DMS 273 (cell line): ENCODE data around the gene FREM3.
"Not testable (repeated sequence)": the region's sequence is repeated elsewhere in the genome, so short reads cannot be mapped to it uniquely, and the experiment has no call there.

Experiments used
- DNase-seq: peaks from one replicate; lab custom pipeline; 2025; ENCODE audit not compliant: unreplicated experiment; lab: John Stamatoyannopoulos, UW

Gene FREM3

GRCh38 chr4:143586080-143586479, 114.4 kb downstream of the FREM3 start:
- no peak for DNase-seq

GRCh38 chr4:143585548-143585947, 114.9 kb downstream of the FREM3 start:
- no peak for DNase-seq

GRCh38 chr4:143581331-143581946, 119.0 kb downstream of the FREM3 start:
- DNase-seq, result peak; percentile 9

- no peak for DNase-seq
Measured at GRCh38 chr4:143575331-143575730, 125.1 kb downstream of the FREM3 start.

DNA sequence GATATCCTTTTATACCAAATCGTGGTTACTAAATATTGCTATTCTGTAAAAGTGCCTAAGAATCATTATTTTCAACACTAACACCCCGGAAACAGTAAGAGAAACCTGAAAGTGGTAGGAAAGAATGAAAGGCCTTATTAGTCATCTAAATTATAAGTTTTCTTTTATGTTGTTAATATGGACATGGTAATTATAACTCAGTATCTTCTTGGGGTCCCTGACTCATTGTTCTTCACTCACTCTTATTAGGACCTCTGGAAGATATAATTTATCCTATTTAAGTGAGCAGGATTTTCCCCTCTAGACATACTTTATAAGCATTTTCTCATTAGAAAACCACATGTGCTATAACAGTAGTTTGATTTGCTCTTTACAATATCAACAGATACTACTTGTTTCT, 136.0 kb downstream of the FREM3 start:
- DNase-seq, result no peak

- no peak for DNase-seq
Measured at GRCh38 chr4:143559757-143560147, 140.7 kb downstream of the FREM3 start.

GRCh38 chr4:143558823-143559756, 141.4 kb downstream of the FREM3 start:
- DNase-seq, result peak; percentile 66

DNA sequence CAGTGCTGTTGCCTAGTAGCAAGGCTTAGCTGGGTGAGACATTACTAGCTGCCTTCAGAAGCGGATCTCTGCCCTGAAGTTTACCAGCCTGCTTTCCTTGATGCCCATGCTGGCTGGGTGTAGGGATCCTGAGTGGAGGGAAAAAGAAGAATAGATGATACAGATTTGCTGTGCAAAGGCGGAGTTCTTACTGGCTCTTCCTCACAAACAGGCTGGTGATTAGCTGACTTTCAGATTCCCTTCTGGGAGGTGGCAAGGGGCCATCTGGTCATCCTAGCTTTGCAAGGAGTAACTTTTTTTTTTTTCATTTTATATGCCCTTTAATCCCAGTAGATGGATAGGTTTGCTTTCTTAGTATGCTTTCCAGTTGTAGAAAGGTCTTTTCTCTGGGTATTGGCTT, 142.2 kb downstream of the FREM3 start:
- DNase-seq, result peak; percentile 29

DNA sequence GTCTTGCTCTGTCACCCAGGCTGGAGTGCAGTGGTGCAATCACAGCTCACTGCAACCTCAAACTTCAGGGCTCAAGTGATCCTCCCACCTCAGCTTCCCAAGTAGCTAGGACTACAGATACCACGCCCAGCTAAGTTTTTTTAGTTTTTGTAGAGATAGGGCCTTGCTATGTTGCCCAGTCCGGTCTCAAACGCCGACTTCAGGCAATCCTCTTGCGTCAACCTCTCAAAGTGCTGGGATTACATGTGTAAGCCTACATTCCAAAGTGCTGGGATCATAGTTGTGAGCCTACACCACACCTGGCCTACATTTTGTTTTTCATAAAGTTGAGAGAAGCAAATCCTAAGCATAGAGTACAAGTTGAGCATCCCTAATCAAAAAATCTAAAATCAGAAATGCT, 144.8 kb downstream of the FREM3 start:
- DNase-seq, result no peak

DNA sequence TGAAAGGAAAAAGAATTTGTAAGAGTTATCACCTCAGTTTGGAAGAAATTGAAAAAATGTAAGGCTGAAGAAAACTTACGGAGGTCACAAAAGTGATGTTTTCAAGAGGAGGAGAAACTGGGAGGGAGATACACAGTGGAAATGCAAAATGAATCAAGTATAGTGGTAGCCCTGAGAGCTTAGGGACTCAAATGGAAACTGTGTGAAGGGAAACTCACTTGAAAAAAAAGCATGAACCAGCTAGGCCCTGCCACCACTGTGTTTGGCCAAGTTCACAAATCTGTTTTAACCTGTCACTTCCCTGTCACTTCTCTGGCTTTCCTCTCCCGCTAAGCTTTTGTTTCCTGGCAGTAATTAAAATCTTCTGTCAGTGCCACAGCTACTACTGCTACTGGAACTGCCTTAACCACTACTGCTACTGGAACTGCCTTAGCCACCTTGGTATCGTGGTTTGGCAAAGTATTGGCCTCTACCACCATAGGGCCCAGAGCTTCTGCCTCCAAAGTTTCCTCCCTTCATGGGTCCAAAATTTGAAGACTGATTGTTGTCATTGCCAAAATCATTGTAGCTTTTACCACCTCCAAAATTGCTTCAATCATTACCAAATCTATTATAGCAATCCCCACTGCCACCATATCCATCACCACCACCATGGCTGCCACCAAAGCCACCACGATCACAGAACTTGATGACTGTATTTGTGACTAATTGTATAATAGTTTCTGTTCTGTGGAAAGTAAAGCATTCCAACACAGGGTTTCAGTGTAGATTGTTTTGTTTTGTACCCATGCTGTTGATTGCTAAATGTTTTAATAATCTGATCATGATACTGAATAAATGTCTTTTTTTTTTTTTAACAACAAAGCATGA, 145.5 kb downstream of the FREM3 start:
- DNase-seq, result no peak

DNA sequence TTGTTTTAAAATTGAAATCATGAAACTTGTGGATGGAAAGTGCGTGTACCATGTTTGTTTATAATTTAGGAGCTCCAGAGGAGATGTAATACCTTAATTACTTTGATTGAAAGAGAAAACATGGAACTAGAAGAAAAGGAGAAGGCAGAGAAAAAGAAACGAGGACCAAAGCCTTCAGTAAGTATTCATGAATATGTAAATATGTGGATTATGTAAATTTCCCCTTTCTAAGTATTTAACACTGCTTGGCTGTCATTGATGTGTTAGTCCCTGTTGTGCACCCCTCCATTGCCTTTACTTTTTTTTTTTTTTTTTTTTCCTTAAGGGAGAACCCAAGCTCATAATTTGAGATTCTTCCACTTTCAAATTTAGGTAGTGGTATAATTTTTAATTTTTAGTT, 150.5 kb downstream of the FREM3 start:
- DNase-seq, result no peak

DNA sequence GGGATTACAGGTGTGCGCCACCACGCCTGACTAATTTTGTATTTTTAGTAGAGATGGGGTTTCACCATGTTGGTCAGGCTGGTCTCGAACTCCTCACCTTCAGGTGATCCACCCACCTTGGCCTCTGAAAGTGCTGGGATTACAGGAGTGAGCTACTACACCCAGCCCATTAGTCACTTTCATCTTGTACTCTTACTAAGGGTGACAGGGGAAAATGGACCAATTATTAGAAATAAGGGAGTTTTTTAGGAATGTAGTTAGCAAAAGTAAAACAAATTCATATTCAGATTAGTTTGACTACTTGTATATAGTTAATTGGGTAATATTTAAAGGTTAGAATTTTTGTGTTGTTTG, 160.8 kb downstream of the FREM3 start:
- no peak for DNase-seq

- no peak for DNase-seq
Measured at GRCh38 chr4:143538979-143539669, 161.4 kb downstream of the FREM3 start.

DNA sequence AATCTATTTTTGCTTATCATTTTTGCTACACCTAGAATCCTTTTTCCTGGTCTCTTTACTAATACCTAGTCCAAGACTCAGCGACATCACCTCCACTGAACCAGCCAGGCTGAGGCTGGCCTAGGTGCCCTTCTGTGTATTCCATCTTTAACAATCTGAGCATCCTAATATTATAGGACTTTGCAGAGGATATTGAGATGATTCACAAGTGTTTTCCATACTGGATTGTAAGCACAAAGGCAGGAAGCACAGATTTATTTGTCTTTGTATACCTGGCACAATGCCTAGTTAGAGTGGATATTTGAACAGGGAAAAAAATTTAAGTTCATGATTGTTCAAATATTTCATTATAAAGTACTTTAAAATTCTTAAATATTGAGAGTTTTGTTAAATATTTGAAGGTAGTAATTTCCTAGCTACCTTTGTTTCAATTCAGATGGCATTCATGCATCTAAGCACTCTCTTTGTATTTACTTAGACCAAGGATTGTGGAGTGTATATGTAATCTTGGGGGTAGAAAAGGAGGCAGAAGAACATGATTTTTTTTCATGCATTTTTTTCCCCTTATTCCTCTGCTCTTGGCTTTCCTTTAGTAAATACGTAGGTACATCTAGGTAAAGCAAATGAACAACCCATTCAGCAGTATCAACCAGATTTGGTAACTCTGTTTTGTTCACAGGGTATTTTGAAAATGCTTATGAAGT, 168.5 kb downstream of the FREM3 start:
- DNase-seq, result no peak

DNA sequence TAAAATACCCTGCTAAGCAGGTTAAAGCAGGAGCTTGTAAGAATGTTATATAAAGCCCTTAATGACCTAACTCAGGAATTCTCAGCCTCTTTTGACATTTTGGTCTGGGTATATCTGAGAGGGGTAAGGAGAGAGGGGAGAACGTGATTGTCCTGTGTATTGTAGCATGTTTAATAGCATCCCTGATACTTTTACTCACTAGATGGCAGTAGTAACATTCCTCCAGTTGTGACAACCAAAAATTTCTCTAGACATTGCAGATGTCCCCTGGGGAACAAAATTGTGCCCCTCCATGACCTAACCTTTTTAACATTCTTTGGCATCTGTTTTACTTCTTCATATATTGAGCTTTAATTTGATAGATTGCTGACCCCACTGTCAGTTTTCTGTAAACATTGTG, 169.1 kb downstream of the FREM3 start:
- DNase-seq, result peak; percentile 8

DNA sequence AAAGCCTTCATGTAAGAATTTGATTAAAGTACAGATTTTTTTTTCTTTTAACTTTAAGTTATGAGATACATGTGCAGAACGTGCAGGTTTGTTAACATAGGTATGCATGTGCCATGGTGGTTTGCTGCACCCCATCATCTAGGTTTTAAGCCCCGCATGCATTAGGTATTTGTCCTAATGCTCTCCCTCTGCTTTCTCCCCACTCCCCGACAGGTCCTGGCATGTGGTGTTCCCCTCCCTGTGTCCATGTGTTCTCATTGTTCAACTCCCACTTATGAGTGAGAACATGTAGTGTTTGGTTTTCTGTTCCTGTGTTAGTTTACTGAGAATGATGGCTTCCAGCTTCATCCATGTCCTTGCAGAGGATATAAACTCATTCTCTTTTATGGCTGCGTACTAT, 172.4 kb downstream of the FREM3 start:
- not testable (repeated sequence) for DNase-seq
